Ectodermal cell (in vitro differentiated cells): ENCODE measurements around the gene SHROOM2.

ENCODE experiments used
- H3K27ac ChIP-seq: 2 replicates; pipeline ENCODE4 v1.7.0; 2013; ENCODE audit warnings: mild to moderate bottlenecking, low read depth, low read length; ENCODE audit not compliant: insufficient read depth, poor library complexity, severe bottlenecking
- H3K27me3 ChIP-seq: 2 replicates; pipeline ENCODE4 v1.7.0; 2013; ENCODE audit warnings: mild to moderate bottlenecking, low read length; ENCODE audit not compliant: insufficient read depth, control insufficient read depth, poor library complexity, severe bottlenecking
- H3K36me3 ChIP-seq: one replicate; pipeline ENCODE4 v1.7.0; 2013; ENCODE audit warnings: low read length; ENCODE audit not compliant: control insufficient read depth, insufficient read depth
- H3K4me1 ChIP-seq: one replicate; pipeline ENCODE4 v1.7.0; 2013; ENCODE audit warnings: low read length; ENCODE audit not compliant: control insufficient read depth, insufficient read depth
- H3K4me3 ChIP-seq: 2 replicates; pipeline ENCODE4 v1.7.0; 2013; ENCODE audit warnings: low read depth, low read length, control low read depth; ENCODE audit not compliant: insufficient read depth
- H3K9me3 ChIP-seq: 2 replicates; pipeline ENCODE4 v1.7.0; 2013; ENCODE audit warnings: mild to moderate bottlenecking, low read length, moderate library complexity; ENCODE audit not compliant: control insufficient read depth
- WGBS, 2 experiments: methylation state at CpG; one replicate each; pipeline ENCODE4 v1.1.7; 2013; ENCODE audit warnings: missing lambda C conversion rate in 2 of 2; 5-methylcytosine and 5-hydroxymethylcytosine counted together

SHROOM2 gene

DNA sequence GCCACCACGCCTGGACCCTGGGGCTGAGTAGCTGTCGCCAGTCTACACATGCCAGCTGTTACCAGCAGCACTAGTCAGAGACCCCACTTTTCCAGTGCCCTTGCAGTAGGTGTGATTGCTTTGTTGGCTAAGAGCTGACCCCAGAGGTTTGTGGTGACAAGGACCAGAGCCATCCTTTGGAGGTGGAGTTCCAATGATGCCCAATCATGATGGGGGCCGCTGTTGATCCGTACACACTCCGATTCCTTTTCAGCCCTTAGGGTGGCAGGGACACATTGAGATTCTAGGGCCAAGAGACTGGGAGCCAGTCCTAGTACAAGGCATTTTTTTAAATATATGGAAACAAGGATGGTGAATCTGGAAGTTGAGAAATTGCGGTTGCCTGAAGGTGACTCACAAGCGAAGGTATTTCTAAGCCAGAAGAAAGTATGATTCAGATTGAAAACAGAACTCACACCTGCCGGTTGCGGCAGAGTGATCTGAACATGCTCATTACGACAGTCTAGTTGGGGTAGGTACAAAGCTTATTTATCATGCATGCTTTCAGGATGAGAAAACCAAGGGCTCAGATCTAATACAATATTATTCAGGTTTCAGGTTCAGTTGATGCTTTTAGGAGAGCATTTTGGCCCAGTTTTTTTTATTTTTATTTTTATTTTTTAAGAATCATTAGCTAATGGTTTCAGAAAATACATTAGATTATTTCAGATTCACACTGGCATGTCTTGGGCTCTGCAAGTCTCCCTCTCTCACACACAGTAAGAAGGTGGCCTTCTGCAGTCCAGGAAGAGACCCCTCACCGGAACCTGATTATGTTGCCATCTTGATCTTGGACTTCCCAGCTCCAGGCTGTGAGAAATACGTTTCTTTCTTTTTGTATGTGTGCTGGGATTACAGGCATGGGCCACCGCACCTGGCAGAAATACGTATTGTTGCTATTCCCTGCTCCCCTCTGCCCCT, 43.4 kb downstream of the SHROOM2 start:
- no peak overlapping the region for H3K27ac ChIP-seq
- no peaks in the 10 kb centered on the region for H3K36me3 ChIP-seq
- no peaks in the 10 kb centered on the region for H3K9me3 ChIP-seq
- peaks cover 13% of the 10 kb centered on the region for H3K4me1 ChIP-seq
- H3K4me3 ChIP-seq = no peak overlapping the region
- H3K27me3 ChIP-seq = no peaks in the 10 kb centered on the region
- WGBS, 2 experiments = 91 to 94% methylated on average over 14 of the region's 14 CpGs

- no peaks in the 10 kb centered on the region for H3K9me3 ChIP-seq
- H3K36me3 ChIP-seq = no peaks in the 10 kb centered on the region
- WGBS, 2 experiments = 6 to 18% methylated on average over 6 of the region's 6 CpGs
- H3K27ac ChIP-seq = no peak overlapping the region
- H3K4me3 ChIP-seq = no peak overlapping the region
- no peaks in the 10 kb centered on the region for H3K27me3 ChIP-seq
- peaks cover 3% of the 10 kb centered on the region for H3K4me1 ChIP-seq
Observed at GRCh38 chrX:9832811-9833210, 46.6 kb downstream of the SHROOM2 start.

- Histone ChIP-seq H3K27me3 (no peaks in the 10 kb centered on the region), H3K4me1 (peaks cover 3% of the 10 kb centered on the region), H3K4me3 (no peak overlapping the region), H3K9me3 (no peaks in the 10 kb centered on the region), H3K27ac (no peak overlapping the region), H3K36me3 (no peaks in the 10 kb centered on the region)
- WGBS, 2 experiments = 83 to 87% methylated on average over 11 of the region's 11 CpGs
Observed at GRCh38 chrX:9835585-9836210, 49.5 kb downstream of the SHROOM2 start.

DNA sequence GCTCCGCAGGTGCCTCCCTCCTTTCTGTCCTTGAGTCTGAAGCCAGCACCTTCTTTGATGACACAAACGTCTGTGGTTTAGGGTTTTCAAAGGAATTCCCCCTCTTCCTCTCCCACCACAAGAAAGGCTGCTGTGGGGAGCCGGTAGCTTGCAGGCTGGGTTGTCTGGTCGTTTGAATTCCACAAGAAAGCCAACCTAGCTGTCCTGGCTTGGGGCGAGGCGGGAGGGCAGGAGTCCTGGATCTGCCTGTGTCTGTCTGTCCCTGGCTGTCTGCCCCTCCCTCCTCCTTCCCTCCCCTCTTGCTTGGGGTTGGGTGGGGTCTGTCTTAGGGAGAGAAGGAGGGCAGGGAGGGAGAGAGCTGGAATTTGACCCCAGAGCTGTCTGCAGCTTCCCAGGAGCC, 56.3 kb downstream of the SHROOM2 start:
- H3K27me3 ChIP-seq = no peaks in the 10 kb centered on the region
- H3K36me3 ChIP-seq = no peaks in the 10 kb centered on the region
- H3K4me3 ChIP-seq = no peak overlapping the region
- H3K9me3 ChIP-seq = no peaks in the 10 kb centered on the region
- peak overlapping the region; percentile 44 for H3K27ac ChIP-seq
- 3 to 29% methylated on average over 2 to 6 of the region's 6 CpGs for WGBS, 2 experiments
- H3K4me1 ChIP-seq = no peaks in the 10 kb centered on the region

GRCh38 chrX:9844936-9845577, 58.8 kb downstream of the SHROOM2 start:
- no peak overlapping the region for H3K4me3 ChIP-seq
- no peak overlapping the region for H3K27ac ChIP-seq
- H3K27me3 ChIP-seq = no peaks in the 10 kb centered on the region
- H3K4me1 ChIP-seq = no peaks in the 10 kb centered on the region
- no peaks in the 10 kb centered on the region for H3K9me3 ChIP-seq
- WGBS, 2 experiments = 83 to 86% methylated on average over 7 of the region's 7 CpGs
- H3K36me3 ChIP-seq = no peaks in the 10 kb centered on the region

DNA sequence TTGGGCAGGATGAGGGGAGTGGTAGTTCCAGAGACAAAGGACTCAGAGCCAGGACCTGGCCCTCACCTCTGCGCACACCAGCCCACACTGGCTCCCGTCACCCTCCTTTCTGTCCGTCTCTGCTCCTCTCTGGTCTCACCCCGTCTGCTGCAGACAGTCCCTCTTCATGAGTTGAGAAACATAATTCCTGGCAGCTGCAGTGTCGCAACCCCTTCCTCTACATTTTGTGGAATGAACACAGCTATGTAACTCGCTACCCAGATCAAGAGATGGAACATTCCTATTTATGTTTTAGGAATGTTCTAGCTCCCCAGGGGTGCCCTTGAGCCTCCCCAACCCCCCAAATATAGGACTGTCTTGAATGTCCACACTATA, 59.3 kb downstream of the SHROOM2 start:
- Histone ChIP-seq H3K27me3 (no peaks in the 10 kb centered on the region), H3K4me3 (no peak overlapping the region), H3K27ac (no peak overlapping the region), H3K4me1 (no peaks in the 10 kb centered on the region), H3K9me3 (no peaks in the 10 kb centered on the region), H3K36me3 (no peaks in the 10 kb centered on the region)
- 77 to 80% methylated on average over 5 of the region's 6 CpGs for WGBS, 2 experiments

DNA sequence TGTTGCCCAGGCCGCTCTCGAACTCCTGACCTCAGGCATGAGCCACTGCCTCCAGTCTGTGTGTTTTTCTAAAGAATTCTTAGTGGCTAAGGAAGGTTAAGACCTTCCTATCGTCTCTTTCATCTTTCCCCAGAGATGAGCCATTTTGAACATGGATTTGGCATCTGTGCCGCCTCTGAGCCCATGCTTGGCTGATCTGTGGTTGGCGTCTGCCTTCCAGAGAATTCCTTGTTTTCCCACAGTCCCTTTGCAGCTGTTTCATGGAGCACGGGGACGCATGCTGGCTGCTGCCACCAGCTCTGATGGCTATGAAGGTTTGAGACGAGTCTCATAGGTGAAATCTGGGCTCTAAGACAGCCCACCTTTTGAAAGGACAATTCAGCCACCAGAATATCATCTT, 60.4 kb downstream of the SHROOM2 start:
- no peak overlapping the region for H3K4me3 ChIP-seq
- H3K4me1 ChIP-seq = no peaks in the 10 kb centered on the region
- 92 to 93% methylated on average over 6 to 8 of the region's 8 CpGs for WGBS, 2 experiments
- no peak overlapping the region for H3K27ac ChIP-seq
- H3K9me3 ChIP-seq = no peaks in the 10 kb centered on the region
- no peaks in the 10 kb centered on the region for H3K27me3 ChIP-seq
- no peaks in the 10 kb centered on the region for H3K36me3 ChIP-seq

GRCh38 chrX:9847071-9847470, 60.8 kb downstream of the SHROOM2 start:
- Histone ChIP-seq H3K4me1 (no peaks in the 10 kb centered on the region), H3K9me3 (no peaks in the 10 kb centered on the region), H3K36me3 (no peaks in the 10 kb centered on the region), H3K4me3 (no peak overlapping the region), H3K27ac (no peak overlapping the region), H3K27me3 (no peaks in the 10 kb centered on the region)
- WGBS, 2 experiments = 90 to 97% methylated on average over 8 of the region's 8 CpGs

- Histone ChIP-seq H3K4me1 (no peaks in the 10 kb centered on the region), H3K36me3 (no peaks in the 10 kb centered on the region), H3K27me3 (no peaks in the 10 kb centered on the region), H3K4me3 (no peak overlapping the region), H3K9me3 (no peaks in the 10 kb centered on the region), H3K27ac (no peak overlapping the region)
- 91 to 95% methylated on average over 17 of the region's 17 CpGs for WGBS, 2 experiments
Observed at GRCh38 chrX:9848718-9849479, 62.7 kb downstream of the SHROOM2 start.
